ENCODE data around the gene S100A14. TPM values are rescaled to one million over a fixed set of nuclear protein-coding genes. Genes with fewer than 3 reads are reported as not detected.

S100A14 gene
- total RNA-seq, 6 experiments from 2014 or later = 1.8 to 14.0 (median 5.2) TPM

DNA sequence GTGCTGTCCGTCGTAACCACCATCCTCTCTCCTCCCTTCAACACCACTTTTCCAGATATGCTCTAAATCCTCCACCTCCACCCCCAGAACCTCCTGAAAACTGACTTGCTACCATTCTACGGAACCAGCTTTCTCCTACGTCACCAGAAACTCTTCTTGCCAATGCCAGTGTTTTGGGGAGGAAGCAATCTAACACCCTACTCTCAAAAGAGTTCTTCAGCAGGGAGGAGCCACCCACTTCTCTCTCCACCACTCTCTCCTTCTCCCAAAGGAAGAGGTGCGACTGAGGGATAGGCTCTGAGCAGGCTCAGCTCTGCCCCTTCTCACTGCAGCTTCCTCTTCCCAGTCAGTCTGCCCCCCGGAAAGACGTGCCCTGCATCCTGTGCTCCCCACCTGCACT, 44.4 kb downstream of the S100A14 start:
- Histone ChIP-seq H3K27ac (no peak overlapping the region), H3K9me3 (no peaks in the 10 kb centered on the region), H3K4me1 (peaks cover 0 to 7% (median 1%) of the 10 kb centered on the region in 4 donors), H3K4me3 (no peak overlapping the region), H3K27me3 (no peaks in the 10 kb centered on the region), H3K36me3 (no peaks in the 10 kb centered on the region)
- intact Hi-C loops (cut with DNase I) = loop anchor here in 1 of 2 donors (10.0 kb wide), 1 partner anchor 73 kb away; no protein-coding TSS in a partner anchor
- DNase-seq (no peak), ATAC-seq (no peak)
- 38% methylated on average over 7 of the region's 7 CpGs for WGBS (ENCODE audit: insufficient coverage, low coverage, low lambda C conversion rate, missing lambda C conversion rate)
- TF ChIP-seq, protein P1, sequence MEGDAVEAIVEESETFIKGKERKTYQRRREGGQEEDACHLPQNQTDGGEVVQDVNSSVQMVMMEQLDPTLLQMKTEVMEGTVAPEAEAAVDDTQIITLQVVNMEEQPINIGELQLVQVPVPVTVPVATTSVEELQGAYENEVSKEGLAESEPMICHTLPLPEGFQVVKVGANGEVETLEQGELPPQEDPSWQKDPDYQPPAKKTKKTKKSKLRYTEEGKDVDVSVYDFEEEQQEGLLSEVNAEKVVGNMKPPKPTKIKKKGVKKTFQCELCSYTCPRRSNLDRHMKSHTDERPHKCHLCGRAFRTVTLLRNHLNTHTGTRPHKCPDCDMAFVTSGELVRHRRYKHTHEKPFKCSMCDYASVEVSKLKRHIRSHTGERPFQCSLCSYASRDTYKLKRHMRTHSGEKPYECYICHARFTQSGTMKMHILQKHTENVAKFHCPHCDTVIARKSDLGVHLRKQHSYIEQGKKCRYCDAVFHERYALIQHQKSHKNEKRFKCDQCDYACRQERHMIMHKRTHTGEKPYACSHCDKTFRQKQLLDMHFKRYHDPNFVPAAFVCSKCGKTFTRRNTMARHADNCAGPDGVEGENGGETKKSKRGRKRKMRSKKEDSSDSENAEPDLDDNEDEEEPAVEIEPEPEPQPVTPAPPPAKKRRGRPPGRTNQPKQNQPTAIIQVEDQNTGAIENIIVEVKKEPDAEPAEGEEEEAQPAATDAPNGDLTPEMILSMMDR (IDR thresholded peaks at IDR 0.05) = no peak
- no peak for TF ChIP-seq POLR2A (IDR thresholded peaks at IDR 0.05)

DNA sequence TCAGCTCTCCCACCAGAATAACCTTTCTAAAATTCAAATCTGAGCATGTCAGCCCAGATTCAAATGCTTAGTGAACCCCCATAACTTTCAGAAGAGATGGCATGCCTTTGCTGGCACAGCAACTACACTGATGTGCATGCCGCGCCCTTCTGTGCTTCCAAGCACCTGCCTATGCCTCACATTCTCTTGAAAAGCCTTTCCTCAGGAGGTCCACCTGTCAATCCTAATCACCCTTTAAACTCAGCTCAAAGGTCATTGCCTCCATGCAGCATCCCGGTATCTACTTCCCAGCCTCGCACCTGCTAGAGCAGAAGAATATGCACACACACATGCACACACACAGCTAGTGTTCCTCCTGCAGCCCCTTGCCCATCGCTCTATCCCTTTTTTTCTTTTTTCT, 45.3 kb downstream of the S100A14 start:
- Histone ChIP-seq H3K9me3 (no peaks in the 10 kb centered on the region), H3K27me3 (no peaks in the 10 kb centered on the region), H3K4me1 (peaks cover 0 to 7% (median 1%) of the 10 kb centered on the region in 4 donors), H3K4me3 (no peak overlapping the region), H3K27ac (no peak overlapping the region), H3K36me3 (no peaks in the 10 kb centered on the region)
- 71% methylated on average over 5 of the region's 5 CpGs for WGBS (ENCODE audit: insufficient coverage, low coverage, low lambda C conversion rate, missing lambda C conversion rate)
- intact Hi-C loops (cut with DNase I) = loop anchor here in 1 of 2 donors (10.0 kb wide), 1 partner anchor 74 kb away; no protein-coding TSS in a partner anchor
- DNase-seq (no peak), ATAC-seq (no peak)
- TF ChIP-seq, protein P1 (IDR thresholded peaks at IDR 0.05) = no peak
- TF ChIP-seq POLR2A (IDR thresholded peaks at IDR 0.05) = no peak

DNA sequence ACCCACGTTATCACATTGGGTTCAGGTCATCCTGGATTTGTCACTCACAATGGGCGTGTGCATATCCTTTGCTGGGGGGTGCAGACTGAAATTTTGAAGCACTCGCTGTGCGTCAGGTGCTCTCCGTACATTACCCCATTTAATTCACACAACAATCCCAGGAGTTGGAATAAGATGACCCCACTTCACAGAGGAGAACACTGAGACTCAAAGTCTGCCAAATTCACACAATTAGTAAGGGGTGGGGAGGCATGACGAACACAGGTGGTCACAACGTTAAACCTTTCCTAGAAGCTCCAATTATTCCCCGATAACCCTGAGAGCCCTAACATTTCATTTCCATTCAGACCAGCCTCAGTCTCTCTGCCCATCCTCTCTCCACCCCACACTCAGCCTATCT, 46.7 kb downstream of the S100A14 start:
- Histone ChIP-seq H3K4me3 (no peak overlapping the region), H3K4me1 (peaks cover 0 to 7% (median 1%) of the 10 kb centered on the region in 4 donors), H3K27ac (no peak overlapping the region), H3K9me3 (no peaks in the 10 kb centered on the region), H3K36me3 (no peaks in the 10 kb centered on the region), H3K27me3 (no peaks in the 10 kb centered on the region)
- TF ChIP-seq POLR2A (IDR thresholded peaks at IDR 0.05) = no peak
- TF ChIP-seq, protein P1 (IDR thresholded peaks at IDR 0.05) = no peak
- intact Hi-C loops (cut with DNase I) = loop anchor here (5.0 to 10.0 kb wide), 2 partner anchors 55 to 57 kb away; no protein-coding TSS in a partner anchor
- 63% methylated on average over 8 of the region's 8 CpGs for WGBS (ENCODE audit: insufficient coverage, low coverage, low lambda C conversion rate, missing lambda C conversion rate)
- ATAC-seq (no peak), DNase-seq (no peak)

DNA sequence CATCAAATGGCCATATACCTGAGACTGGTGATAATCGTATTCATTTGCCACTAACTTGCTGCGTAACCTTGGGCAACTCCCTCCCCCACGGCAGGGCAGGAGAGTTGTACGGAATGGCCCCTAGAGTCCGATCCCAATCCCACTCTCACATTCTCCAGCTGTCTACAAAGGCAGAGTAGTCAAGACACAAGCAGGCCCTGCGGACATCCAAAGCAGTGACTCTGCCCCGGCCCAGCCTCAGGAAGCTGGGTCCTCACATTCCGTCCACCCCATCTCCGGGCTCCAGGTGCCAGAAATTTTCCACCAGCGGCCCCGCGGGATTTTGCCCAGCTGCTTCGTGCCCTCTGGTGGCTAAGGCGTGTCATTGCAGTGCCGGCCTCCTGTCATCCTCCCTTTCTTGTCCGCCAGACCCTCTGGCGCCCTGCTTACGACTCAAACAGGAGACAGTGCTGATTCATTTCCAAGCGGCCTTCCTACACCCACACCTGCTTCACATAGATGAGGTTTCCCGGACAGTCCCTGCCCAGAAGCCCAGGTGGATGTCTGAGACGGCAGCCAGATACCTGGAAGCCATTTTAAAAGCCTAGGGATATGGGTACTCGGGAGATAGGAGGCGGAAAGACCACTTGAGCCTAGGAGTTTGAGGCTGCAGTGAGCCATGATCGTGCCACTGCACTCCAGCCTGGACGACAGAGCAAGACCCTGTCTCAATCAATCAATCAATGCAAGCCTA, 47.6 kb downstream of the S100A14 start:
- 4% methylated on average over 18 of the region's 25 CpGs for WGBS (ENCODE audit: insufficient coverage, low coverage, low lambda C conversion rate, missing lambda C conversion rate)
- peaks cover 0 to 7% (median 1%) of the 10 kb centered on the region in 4 donors for H3K4me1 ChIP-seq
- H3K27me3 ChIP-seq = no peaks in the 10 kb centered on the region
- ATAC-seq (peak; percentile 62 to 83 (median 76)), DNase-seq (peak; percentile 85)
- no peak for TF ChIP-seq POLR2A (IDR thresholded peaks at IDR 0.05)
- TF ChIP-seq, protein P1 (IDR thresholded peaks at IDR 0.05) = peak; percentile 95 to 98 (median 96)
- H3K36me3 ChIP-seq = no peaks in the 10 kb centered on the region
- H3K4me3 ChIP-seq = no peak overlapping the region
- intact Hi-C loops (cut with DNase I) = loop anchor here (5.0 to 10.0 kb wide), 2 partner anchors 54 to 56 kb away; no protein-coding TSS in a partner anchor
- no peak overlapping the region for H3K27ac ChIP-seq
- no peaks in the 10 kb centered on the region for H3K9me3 ChIP-seq

Data from right lobe of liver (tissue), 6 donors.